NCI-H1436 treated with DMSO at 0.1 percent for 48 hours (cell line): Measurements from ENCODE around the gene RPL5.

Source experiments
- DNase-seq: peaks from one replicate; lab custom pipeline; 2025; lab: John Stamatoyannopoulos, UW

RPL5 gene

DNA sequence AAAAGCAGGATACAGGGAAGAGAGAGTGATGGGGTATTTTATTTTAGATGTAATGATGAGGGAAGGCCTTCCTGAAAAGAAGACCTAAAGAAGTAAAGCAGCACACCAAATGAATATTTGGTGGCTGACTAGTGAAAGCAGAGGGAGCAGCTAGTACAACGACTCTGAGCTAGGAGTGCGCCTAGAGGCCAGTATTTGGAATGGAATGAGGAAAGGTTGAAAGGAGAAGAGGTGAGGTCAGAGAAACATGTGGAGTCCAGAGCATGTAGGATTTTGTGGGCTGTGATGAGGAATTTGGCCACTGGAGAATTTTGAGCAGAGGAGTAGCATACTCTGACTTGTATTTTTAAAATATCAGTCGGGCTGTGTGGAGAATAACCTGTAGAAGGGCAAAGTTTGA, 11.8 kb upstream of the RPL5 start:
- no peak for DNase-seq

GRCh38 chr1:92820551-92820950, 11.3 kb upstream of the RPL5 start:
- no peak for DNase-seq

- no peak for DNase-seq
Measured at GRCh38 chr1:92822879-92823278, 9.0 kb upstream of the RPL5 start.

DNA sequence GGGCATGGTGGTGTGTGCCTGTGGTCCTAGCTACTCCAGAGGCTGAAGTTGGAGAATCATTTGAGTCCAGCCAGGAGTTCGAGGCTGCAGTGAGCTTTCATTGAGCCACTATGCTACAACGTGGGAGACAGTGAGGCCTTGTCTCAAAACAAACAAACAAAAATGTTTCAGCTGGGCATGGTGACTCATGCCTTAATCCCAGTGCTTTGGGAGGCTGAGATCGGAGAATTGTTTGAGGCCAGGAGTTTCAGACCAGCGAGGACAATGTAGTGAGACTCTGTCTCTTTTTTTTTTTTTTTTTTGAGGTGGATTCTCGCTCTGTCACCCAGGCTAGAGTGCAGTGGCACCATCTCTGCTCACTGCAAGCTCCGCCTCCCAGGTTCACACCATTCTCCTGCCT, 5.0 kb upstream of the RPL5 start:
- no peak for DNase-seq

DNA sequence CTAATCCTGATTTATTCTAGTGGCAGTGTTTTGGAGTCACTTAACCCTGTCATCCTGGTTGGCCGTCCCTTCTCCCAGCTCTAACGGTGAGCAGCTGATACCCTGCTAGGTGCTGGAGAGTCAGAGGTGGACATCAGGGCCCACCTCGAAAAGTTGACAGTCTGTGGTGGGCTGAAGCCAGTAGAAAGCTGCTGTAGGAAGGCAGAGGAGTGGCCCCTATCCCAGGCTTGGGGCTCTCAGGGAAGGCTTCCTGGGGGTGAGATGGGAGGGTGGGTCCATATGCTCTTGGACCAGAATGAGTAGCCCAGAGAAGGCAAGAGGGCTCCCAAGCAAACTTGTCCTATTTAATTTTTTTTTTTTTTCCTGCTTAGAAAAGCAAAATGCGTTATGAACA, 475 bp upstream of the RPL5 start:
- no peak for DNase-seq

GRCh38 chr1:92832537-92833114, 786 bp downstream of the RPL5 start:
- no peak for DNase-seq

DNA sequence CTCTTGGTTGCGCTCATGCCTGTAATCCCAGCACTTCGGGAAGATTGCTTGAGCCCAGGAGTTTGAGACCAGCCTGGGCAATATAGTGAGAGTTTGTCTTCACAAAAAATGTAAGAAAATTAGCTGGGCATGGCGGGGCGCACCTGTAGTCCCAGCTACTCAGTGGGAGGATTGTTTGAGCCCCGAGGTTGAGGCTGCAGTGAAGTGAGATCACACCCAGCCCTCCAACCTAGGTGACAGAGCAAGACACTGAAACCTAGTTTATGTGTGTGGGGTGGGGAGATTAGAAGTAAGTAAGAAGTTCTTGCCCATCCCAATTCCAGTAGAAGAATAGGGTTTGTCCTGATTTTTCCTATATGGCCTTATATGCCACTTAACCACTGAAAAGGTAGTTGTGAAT, 2.0 kb downstream of the RPL5 start:
- no peak for DNase-seq

- no peak for DNase-seq
Measured at GRCh38 chr1:92834617-92835016, 2.8 kb downstream of the RPL5 start.

- no peak for DNase-seq
Measured at GRCh38 chr1:92837062-92837461, 5.2 kb downstream of the RPL5 start.

GRCh38 chr1:92838519-92838918, 6.7 kb downstream of the RPL5 start:
- no peak for DNase-seq

GRCh38 chr1:92839442-92839841, 7.6 kb downstream of the RPL5 start:
- no peak for DNase-seq

GRCh38 chr1:92840600-92840999, 8.8 kb downstream of the RPL5 start:
- DNase-seq, result no peak

DNA sequence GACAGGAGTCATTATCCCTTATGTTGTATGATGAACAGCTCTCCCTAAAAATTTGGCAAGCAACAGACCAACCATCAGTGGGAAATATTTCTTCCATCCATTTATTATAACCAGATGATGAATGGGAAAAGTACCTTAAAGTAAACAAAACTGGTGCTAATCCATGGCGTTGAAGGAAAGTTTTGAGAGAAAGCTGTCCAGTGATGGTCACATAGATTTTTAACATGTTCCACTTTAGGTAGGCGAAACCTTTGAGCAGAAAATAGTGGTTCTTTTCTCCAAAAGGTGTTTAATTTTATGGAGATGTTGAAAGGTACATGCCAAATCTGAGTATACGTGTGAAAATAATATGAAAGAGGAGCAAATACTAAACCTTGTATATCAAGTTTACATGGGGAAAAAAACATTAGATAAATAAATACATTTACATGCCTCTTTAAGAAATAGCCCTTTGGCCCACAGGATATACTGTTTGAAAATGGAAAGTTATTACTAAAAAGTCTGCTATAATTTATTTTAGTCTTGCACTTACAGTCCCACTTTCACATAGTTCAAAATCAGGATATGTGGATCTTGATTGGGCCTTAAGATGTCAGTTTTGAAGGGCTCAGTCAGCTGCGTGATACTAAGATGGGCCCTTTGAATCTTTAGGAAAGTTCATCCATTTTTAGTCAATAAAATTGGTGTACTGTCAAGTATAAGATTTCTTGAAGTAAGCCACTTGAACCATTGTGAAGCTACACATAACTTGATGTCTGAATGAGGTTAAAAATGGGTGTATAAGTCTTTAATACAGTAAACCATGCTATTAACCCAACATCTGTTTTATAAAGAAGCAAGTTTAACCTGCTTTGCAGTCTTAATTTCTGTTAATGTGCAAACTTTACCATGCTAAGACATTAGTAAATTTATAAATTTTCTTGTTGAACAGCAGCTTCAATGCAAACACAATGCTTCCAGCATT, 10.5 kb downstream of the RPL5 start:
- DNase-seq, result no peak

- no peak for DNase-seq
Measured at GRCh38 chr1:92843046-92843423, 11.2 kb downstream of the RPL5 start.

DNA sequence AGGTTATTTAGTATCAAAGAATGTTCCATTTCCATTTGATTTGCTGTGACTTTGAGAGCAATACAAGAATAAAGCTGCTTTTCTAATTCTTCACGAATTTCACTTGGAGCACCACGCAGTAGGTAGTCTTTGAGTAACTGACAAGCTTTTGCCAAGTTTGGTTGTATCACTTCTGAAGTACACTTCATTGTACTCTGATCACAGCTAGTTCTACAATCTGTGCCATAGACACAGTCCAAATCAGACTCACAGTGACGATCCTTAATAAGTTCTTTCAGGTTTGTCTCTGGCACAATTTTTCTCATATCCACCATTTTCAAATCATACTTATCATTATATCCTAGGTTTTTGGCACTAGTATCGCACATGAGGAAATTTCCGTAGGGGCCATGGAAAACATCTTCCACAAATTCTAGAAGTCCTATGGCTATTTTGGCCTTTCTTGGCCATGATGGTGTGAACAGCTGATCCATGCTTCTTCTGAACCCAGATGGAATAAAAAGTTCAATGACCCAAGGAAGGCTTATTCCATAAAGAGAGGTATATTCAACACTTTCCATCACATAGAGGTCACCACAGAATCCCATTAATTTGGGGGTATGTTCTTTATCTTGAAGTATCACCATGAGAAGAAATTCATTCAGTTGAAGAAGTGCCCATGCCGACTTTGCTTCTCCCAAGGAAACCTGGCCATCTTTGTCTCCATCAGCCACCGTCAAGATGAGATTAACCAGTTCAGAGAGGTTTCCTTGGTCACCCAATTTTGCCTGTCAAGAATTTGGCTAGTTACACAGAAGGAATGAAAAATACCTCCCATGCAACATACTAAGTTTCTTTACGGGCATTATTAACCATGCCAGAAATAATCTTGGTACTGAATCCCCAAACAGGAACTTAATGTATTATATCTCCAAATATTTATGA, 11.9 kb downstream of the RPL5 start:
- DNase-seq, result no peak

DNA sequence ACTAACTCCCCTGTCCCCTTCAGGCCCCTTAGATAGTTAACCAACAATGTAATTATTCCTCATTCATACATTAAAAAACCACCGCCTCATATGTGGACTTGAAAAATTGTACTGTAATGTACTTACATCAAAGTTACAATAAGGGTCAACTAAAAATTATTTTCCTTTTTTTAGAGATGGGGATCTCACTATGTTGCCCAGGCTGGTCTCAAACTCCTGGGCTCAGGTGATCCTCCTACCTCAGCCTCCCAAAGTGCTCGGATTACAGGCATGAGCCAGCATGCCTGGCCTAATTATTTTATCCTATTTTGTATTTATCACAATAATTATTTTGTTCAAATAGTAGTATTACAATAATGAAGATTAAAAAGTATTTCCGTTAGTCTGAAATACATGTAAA, 12.6 kb downstream of the RPL5 start:
- DNase-seq, result no peak

DNA sequence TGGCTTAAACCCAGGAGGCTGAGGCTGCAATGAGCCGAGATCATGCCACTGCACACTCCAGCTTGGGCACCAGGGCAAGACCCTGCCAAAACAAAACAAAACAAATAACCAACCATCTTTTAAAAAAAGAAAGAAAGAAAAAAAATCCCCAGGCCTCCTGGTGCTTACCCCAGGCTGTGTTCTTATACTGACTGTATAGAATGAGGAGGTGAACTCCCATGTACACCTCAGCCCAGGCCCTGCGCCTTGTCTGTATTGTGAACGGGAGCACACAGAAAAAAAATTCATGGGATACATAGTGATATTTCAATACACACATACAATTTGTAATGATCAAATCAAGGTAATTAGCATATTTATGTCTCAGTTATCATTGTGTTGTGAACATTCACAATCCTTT, 14.1 kb downstream of the RPL5 start:
- no peak for DNase-seq

DNA sequence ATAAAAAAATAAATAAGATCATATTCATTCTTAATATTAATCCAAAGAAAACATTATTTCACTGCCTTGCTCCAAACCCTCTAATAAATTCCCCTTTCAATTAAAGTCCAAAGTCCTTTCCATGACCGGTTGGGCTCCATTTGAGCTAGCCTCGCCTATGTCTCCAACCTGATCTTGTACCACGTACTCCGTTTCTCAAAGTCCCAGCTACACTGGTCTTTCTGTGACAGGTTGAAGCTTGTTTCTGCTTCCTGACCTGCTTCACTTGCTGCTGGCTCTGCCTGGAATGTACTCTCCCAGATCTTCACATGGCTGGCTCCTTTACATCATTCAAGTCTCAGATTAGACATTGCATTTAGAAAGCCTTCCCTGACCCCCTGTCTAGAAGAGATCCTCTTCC, 16.4 kb downstream of the RPL5 start:
- DNase-seq, result no peak

DNA sequence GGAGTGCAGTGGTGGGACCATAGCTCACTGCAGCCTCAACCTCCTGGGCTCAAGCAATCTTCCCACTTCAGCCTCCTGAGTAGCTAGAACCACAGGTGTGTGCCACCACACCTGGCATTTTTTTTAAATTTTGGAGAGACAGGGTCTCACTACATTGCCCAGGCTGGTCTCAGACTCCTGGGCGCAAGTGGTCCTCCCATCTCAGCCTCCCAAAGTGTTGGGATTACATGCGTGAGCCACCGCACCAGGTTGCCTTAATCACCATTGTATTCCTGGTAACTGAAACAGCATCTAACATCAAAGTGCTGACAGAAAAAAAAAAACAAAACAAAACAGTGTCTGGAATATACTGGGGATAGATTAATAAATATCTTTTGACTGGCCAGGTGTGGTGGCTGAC, 18.2 kb downstream of the RPL5 start:
- no peak for DNase-seq

GRCh38 chr1:92851729-92852128, 19.9 kb downstream of the RPL5 start:
- DNase-seq, result no peak

- no peak for DNase-seq
Measured at GRCh38 chr1:92853299-92853698, 21.5 kb downstream of the RPL5 start.

- no peak for DNase-seq
Measured at GRCh38 chr1:92854101-92854785, 22.4 kb downstream of the RPL5 start.
